Midbrain (tissue), 1 donor: Measurements from ENCODE around the gene TWIST2.

Experiments used
- DNase-seq: peaks from one replicate; lab custom pipeline; 2025; lab: John Stamatoyannopoulos, UW

Gene TWIST2

DNA sequence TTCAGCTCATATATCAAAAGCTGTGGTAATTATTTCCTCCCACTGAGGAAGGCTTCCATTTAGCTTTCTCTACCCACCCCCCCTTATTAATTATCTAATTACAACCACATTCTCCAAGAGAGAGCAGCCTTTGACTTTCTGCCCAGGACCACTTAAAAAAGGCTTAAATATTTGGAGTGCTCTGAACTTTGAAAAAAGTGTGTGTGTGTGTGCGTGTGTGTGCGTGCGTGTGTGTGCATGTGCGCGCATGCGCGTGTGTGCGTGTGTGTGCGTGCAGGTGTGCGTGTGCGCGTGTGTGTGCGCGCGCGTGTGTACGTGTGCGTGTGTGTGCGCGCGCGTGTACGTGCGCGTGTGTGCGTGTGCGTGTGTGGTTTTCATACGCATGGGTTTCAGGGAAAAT is 57.8 kb downstream of the TWIST2 start:
- DNase-seq: no peak

- DNase-seq: no peak
Observed at GRCh38 chr2:238906254-238906935, 58.5 kb downstream of the TWIST2 start.

DNA sequence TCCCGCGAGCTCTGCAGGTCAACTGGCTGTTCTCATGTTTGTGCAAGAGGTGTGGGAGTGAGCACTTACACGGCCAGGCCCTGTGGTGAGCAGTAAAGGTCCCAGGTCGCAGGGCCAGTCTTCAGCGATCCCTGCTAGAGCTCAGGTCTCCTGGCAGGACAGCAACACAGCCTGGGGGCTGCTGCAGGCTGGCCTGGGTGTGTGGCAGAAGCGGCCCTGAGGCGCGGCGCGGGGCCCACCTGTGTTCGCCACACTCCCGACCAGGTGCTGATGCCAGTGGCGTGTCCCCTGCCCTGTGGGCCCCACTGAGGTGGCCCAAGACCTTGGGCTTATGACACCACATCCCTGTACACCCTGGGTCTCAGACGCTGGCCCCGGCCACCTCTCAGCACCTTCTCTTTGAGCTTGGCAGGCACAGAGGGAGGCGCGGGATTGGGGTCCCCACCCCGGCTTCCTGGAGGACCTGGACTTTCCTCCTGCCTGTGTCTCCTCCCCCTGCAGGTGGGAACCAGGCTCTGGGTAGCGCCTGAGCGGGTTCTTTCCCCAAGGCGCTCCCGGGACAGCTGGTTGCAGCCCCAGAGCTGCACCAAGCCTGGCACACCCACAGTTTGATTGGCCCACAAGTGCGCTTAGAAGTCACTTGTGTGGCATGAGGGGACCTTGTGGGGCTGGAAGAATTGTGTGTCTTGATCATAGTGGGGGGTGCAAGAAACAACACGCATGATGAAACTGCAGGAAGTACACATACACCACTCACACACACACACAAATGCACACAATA is 59.2 kb downstream of the TWIST2 start:
- no peak for DNase-seq

GRCh38 chr2:238907717-238908173 is 59.9 kb downstream of the TWIST2 start:
- DNase-seq: no peak

DNA sequence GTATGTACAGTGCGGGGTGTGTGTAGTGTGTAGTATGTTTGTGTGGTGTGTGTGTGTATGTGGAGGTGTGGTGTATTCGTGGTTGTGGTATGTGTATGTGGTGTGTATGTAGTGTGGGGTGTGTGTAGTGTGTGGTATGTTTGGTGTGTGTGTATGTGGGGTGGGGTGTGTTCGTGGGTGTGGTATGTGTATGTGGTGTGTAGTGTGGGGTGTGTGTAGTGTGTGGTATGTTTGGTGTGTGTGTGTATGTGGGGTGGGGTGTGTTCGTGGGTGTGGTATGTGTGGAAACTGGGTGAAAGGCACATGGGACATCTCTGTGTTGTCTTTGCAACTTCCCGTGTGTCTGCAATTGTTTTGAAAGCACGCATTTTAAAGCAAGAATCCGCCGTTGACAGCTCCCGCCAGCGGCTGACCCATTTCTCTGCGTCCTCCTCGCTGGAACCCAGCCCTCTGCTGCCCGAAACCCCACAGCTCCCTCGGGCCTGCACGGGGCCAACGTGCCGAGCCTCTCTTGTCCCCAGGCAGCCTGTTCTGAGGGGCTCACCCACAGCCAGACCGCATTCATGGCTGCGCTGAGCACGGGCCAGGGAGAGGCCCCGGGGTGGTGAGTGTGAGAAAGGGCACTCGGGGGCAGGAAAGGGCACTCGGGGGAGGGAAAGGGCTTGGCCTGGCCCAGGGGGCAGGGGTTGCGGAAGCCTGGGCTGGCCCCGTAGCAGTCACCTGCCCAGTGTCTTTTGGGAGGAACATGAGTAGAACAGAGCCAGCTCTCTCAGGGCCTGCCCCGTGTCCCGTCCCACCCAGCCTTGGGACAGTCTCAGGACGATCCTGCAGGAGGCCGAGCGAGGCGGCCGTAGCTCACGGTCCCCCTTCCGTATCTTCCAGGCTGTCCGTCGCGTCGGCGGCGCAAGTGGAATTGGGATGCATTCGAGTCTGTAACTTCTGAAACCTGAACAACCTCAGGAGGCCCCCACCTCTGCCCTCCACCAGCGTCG is 61.4 kb downstream of the TWIST2 start:
- no peak for DNase-seq

DNA sequence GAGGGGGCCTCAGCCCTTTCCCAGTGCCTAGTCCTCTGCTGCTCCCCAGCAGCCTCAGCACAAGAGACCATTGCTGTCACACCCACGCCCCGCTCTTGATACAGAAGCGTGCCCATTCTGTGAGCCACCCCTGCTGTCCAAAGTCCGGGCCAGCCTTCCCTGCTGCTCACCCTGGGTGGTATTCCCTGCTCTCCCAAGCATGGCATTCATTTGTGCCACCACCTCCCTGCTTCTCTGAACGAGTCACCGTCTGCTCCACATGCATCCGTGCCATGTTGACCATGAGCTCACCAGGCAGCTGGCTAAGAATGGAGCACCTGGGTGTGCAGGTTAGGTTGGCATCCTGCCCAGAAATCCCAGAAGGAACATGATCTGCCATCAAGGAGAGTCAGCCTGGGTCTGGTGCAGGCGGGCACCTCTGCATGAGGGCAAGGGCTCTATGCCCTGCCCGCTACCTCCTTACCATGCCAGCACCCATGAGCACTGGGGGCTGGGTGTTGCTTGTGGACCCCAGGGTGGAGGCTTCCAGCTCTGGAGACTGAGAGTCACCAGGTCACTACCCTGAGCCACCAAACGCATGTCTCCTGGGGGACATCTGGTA is 63.0 kb downstream of the TWIST2 start:
- DNase-seq: no peak

GRCh38 chr2:238911376-238912227 is 63.7 kb downstream of the TWIST2 start:
- DNase-seq: no peak

- no peak for DNase-seq
Observed at GRCh38 chr2:238912228-238912915, 64.5 kb downstream of the TWIST2 start.

DNA sequence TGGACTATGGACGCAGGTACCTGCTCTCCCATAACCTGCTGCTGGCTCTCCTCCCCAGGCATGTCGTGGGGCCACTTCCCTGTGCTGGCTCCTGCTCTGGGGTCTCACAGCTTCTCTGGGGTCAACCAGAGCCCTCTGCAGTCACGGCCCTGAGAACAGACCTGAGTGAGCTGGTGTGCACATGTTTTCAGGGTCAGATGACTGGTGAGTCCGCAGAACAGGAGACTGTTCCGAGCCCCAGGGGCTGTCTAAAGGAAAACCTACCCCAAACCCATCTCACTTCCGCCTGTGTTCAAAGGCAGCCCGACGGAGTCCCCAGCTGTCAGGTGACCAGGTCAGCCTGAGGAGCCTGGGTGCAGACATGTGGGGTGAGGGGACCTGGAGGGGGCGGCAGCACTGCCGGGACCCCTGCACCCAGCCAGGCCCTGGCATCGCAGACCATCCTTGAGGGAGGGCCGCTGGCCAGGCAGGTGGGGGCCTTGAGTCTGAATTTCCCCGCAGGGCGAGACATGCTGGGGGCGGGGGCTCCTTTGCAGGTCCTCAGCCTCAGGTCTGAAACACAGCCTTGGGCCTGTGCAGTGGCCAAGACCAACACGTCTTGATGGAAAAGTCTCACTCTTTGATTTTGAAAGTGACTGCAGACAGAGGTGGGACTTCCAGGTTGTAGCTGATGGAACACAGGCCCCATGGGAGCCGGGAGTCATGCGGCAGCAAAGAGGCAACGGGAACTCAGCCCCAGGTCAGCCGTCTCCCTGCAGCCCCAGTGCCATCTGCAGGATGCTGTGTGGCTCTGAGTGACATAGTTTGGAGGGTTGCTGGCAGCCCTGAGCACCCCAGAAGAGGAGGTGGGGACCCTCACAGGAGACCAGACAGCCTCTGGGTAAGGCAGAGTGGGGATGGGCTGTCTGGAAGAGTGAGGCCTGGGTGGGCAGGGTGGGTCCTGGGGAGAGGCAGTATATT is 65.3 kb downstream of the TWIST2 start:
- no peak for DNase-seq

GRCh38 chr2:238913931-238914647 is 66.2 kb downstream of the TWIST2 start:
- no peak for DNase-seq

DNA sequence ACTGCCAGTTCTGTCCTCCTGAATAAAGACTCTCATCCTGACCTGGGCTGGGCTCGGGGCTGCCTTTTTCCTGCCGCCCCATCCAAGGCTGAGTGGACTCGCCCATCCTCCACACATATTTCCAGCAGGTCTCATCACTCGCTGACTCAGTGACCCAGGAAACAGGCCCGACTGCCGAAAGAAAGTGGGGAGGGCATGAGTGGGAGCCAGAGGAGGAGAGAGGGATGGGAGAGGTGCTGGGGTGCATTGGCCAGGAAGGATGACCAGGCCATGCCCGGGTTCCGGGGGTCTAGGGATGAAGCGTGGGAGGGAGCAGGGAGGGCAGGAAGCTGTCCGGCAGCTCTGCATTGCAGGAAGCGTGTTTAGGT is 66.7 kb downstream of the TWIST2 start:
- DNase-seq: no peak

GRCh38 chr2:238915196-238915595 is 67.3 kb downstream of the TWIST2 start:
- DNase-seq: no peak

DNA sequence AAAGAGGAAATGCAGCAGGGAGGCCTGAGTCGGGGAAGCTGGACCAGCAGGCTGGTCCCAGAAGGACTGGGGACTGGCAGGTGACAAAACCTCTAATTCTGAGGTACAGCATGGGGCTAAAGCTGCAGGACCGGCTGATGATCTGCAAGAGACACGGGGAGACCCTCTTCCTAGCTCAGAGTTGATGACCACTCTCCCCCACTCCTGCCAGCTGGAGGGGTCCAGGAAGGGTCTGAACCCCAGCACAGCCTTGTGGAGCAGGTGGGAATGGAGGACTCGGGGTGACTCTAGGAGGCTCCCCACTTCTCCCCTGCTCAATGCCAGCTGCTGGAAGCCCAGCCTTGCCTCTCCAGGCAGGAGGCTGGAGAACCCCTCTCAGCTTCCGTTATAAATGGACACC is 67.7 kb downstream of the TWIST2 start:
- no peak for DNase-seq

DNA sequence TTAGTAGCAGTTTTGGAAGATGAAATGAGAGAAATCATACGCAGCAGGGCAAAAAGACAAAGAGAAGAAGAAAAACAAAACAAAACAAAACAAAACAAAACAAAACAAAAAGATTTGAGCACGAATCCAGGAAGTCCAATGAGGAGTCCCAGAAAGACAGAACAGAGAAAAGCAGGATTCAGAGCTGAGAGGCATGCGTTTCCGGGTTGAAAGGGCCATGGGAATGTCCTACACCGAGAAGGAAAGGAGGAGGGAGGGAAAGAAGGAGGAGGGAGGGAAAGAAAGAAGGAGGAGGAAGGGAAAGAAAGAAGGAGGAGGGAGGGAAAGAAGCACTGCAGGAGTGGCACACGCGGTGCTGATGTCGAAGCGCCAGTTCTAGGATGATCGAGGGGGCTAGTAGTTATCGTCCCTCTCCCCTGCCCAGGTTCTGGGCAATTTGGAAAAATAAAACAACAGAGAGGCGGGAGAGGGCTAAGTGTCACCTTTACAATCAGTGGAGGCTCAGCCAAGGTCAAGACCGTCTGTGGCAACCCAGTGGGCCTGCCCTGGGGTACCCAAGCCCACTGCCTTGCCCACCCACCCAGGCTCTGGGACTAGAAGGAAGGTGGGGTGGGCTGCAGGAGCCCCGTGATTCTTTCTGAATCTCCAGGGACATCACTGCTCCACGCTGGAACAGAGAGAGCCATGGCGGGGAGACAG is 68.4 kb downstream of the TWIST2 start:
- no peak for DNase-seq

GRCh38 chr2:238916875-238917590 is 69.1 kb downstream of the TWIST2 start:
- no peak for DNase-seq

DNA sequence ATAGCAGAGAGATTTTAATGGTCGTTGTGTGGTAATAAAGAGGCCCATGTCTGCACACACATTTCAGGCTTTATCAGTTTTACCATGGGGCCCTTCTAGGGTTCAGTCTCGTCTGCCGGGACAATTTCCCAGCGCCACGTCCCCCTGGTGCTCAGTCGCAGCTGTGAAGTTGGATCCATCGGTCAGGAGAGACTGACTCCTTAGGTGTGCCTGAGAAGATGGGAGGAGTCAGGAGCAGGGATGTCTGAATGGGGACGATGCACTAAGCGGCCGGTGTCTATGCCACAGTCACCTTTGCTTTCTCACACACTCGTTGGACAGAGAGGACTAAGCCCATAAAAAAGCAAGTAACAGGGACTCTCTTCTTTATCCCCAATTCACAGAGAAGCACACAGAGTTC is 71.4 kb downstream of the TWIST2 start:
- DNase-seq: no peak

DNA sequence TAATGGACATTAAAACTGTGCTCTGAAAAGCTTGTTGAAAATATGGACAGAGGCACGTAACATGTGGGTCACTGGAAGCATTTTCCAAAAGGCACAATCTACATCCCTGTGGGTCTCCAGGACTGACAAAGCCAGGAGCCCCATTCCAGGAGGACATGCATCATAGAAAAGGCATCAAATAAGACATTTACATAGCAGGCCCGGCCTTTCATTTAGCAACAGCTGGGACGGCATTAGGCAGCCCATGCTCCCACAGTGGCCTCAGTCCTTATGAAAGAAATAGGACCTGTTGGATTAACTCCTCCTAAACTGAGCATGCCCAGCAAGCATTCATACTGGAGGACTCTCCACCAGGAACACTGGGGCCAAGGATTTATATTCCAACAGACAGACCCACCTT is 72.2 kb downstream of the TWIST2 start:
- no peak for DNase-seq
